Uterus (tissue), 2 donors: ENCODE data around the gene PIK3C2A.

Experiments used
- CTCF ChIP-seq, 4 experiments: fragments of 200-600 bp in 2 of 4; fragments of 450-650 bp in 2 of 4; sonication (generic) in 2 of 4; IDR thresholded peaks; one replicate each; pipeline ENCODE4 v1.5.1; 2016 to 2019; ENCODE audit warnings: antibody characterized with exemption in 4 of 4, mild to moderate bottlenecking in 2 of 4, moderate library complexity in 1 of 4
- POLR2A ChIP-seq, 2 donors: fragments of 450-650 bp; IDR thresholded peaks; one replicate each; pipeline ENCODE4 v1.6.1; 2016; ENCODE audit warnings: antibody characterized with exemption in 2 of 2, mild to moderate bottlenecking in 1 of 2, moderate library complexity in 1 of 2

- TF ChIP-seq CTCF (IDR thresholded peaks at IDR 0.05) (no peak), POLR2A (IDR thresholded peaks at IDR 0.05) (no peak)
These were observed 21.8 kb upstream of the PIK3C2A start for GRCh38 chr11:17229481-17230152.
